ENCODE results near the gene TMEM258.

DNA sequence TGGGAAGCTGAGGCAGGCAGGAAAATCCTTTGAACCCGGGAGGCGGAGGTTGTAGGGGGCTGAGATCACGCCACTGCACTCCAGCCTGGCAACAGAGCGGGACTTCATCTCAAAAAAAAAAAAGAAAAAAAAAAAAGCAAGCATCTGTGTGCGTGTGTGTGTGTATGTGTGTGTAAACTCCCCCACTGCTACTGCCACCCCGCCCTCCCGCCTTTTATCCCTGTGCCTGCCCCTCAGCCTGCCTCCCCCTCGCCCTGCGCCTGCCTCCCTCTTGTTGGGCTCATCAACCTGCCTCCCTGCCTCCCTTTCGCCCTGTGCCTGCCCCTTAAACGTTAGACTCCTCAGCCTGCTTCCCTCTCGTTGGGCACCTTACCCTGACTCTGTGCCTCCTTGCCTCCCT, 18.0 kb downstream of the TMEM258 start:
- TF ChIP-seq, protein P1, sequence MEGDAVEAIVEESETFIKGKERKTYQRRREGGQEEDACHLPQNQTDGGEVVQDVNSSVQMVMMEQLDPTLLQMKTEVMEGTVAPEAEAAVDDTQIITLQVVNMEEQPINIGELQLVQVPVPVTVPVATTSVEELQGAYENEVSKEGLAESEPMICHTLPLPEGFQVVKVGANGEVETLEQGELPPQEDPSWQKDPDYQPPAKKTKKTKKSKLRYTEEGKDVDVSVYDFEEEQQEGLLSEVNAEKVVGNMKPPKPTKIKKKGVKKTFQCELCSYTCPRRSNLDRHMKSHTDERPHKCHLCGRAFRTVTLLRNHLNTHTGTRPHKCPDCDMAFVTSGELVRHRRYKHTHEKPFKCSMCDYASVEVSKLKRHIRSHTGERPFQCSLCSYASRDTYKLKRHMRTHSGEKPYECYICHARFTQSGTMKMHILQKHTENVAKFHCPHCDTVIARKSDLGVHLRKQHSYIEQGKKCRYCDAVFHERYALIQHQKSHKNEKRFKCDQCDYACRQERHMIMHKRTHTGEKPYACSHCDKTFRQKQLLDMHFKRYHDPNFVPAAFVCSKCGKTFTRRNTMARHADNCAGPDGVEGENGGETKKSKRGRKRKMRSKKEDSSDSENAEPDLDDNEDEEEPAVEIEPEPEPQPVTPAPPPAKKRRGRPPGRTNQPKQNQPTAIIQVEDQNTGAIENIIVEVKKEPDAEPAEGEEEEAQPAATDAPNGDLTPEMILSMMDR (IDR thresholded peaks at IDR 0.05; ENCODE audit: low read depth, low read length, missing input control): no peak
- TF ChIP-seq TAF1 (conservative IDR thresholded peaks at IDR 0.05): no peak
- TF ChIP-seq HNF4G (IDR thresholded peaks at IDR 0.05): no peak
- no peak for TF ChIP-seq GABPA (IDR thresholded peaks at IDR 0.05 in 1 of 2, conservative IDR thresholded peaks at IDR 0.05 in 1 of 2)
- no peak for TF ChIP-seq NR2F2 (IDR thresholded peaks at IDR 0.05)
